Esophagus muscularis mucosa (tissue), 4 donors: ENCODE results near the gene POLR3E. TPM values are rescaled to one million over a fixed set of nuclear protein-coding genes. Genes with fewer than 3 reads are reported as not detected.

Experiments used
- DNase-seq: peaks from one replicate; pipeline ENCODE4 v3.0.0-alpha.2; 2017; ENCODE audit errors: extremely low spot score
- H3K27ac ChIP-seq, 4 donors: fragments of 200-600 bp; sonication (generic); replicated peaks in 1 of 4; 1 replicate in 3 of 4; 2 replicates in 1 of 4; pipeline ENCODE4 v1.5.1; 2016 to 2019; ENCODE audit warnings: mild to moderate bottlenecking in 1 of 4
- H3K27me3 ChIP-seq, 4 donors: fragments of 200-600 bp; sonication (generic); one replicate each; pipeline versions ENCODE4 v1.5.1 to v1.6.0; 2016 to 2019
- H3K36me3 ChIP-seq, 4 donors: fragments of 200-600 bp; sonication (generic); one replicate each; pipeline ENCODE4 v1.5.1; 2016 to 2019
- H3K4me1 ChIP-seq, 4 donors: fragments of 200-600 bp; sonication (generic); one replicate each; pipeline ENCODE4 v1.5.1; 2016 to 2019
- H3K4me3 ChIP-seq, 4 donors: fragments of 200-600 bp; sonication (generic); 1 replicate in 2 of 4; 2 replicates in 2 of 4; pipeline ENCODE4 v1.5.1; 2016 to 2019; ENCODE audit warnings: mild to moderate bottlenecking in 4 of 4, moderate library complexity in 1 of 4
- H3K9me3 ChIP-seq, 4 donors: fragments of 200-600 bp; sonication (generic); 1 replicate in 3 of 4; 2 replicates in 1 of 4; pipeline ENCODE4 v1.5.1; 2016 to 2019
- CTCF ChIP-seq, 3 experiments: fragments of 200-600 bp in 2 of 3; fragments of 450-650 bp in 1 of 3; sonication (generic) in 2 of 3; IDR thresholded peaks; one replicate each; pipeline ENCODE4 v1.5.1; 2017 to 2019; ENCODE audit warnings: antibody characterized with exemption in 3 of 3, mild to moderate bottlenecking in 2 of 3, moderate library complexity in 1 of 3
- EP300 ChIP-seq: sonication (generic); formaldehyde crosslinking; IDR thresholded peaks from one replicate; pipeline ENCODE4 v1.6.1; 2017; ENCODE audit warnings: antibody characterized with exemption
- POLR2A ChIP-seq: fragments of 450-650 bp; IDR thresholded peaks from one replicate; pipeline ENCODE4 v1.6.1; 2017; ENCODE audit warnings: antibody characterized with exemption, moderate library complexity, mild to moderate bottlenecking, low read depth
- POLR2AphosphoS5 ChIP-seq, 2 donors: sonication (generic); formaldehyde crosslinking; IDR thresholded peaks; one replicate each; pipeline ENCODE4 v1.6.1; 2017; ENCODE audit warnings: antibody characterized with exemption in 2 of 2
- WGBS: methylation state at CpG from one replicate; pipeline ENCODE4 v1.1.5; 2018; 5-methylcytosine and 5-hydroxymethylcytosine counted together
- intact Hi-C: fragments of 100-400 bp; cut with DNase I; formaldehyde crosslinking; loops from one replicate; pipeline ENCODE4 v1.15.1; 2023
- total RNA-seq, 4 donors: library from RNA; depleted of rRNA; stranded (reverse); fragments of >200 nt; gene quantifications; one replicate each; pipeline versions ENCODE4 v1.1.0 to v1.2.1, GENCODE V29; 2016

The POLR3E gene
- total RNA-seq, 4 donors from 2014 or later: 39.9 to 50.7 (median 49.0) TPM

- Histone ChIP-seq H3K9me3 (no peaks in the 10 kb centered on the region), H3K36me3 (peaks cover 28 to 98% (median 90%) of the 10 kb centered on the region in 4 donors), H3K27ac (no peak overlapping the region), H3K27me3 (no peaks in the 10 kb centered on the region), H3K4me1 (peaks cover 5 to 8% (median 6%) of the 10 kb centered on the region in 4 donors), H3K4me3 (no peak overlapping the region)
- TF ChIP-seq POLR2A: no peak
- no peak for TF ChIP-seq EP300
- TF ChIP-seq POLR2AphosphoS5 (IDR thresholded peaks at IDR 0.05): no peak
- TF ChIP-seq CTCF (IDR thresholded peaks at IDR 0.05): no peak
- intact Hi-C loops: no loop called here
- DNase-seq: no peak
- WGBS: 80% methylated on average over 8 of the region's 17 CpGs
Measured at GRCh38 chr16:22317001-22317530, 19.9 kb downstream of the POLR3E start.

GRCh38 chr16:22317625-22318024 is 20.4 kb downstream of the POLR3E start:
- H3K4me3 ChIP-seq: no peak overlapping the region
- DNase-seq: no peak
- H3K9me3 ChIP-seq: no peaks in the 10 kb centered on the region
- no peak overlapping the region for H3K27ac ChIP-seq
- intact Hi-C loops: no loop called here
- 92% methylated on average over 5 of the region's 6 CpGs for WGBS
- peaks cover 5 to 8% (median 6%) of the 10 kb centered on the region in 4 donors for H3K4me1 ChIP-seq
- no peaks in the 10 kb centered on the region for H3K27me3 ChIP-seq
- H3K36me3 ChIP-seq: peaks cover 28 to 98% (median 88%) of the 10 kb centered on the region in 4 donors
- no peak for TF ChIP-seq CTCF (IDR thresholded peaks at IDR 0.05)
- TF ChIP-seq POLR2A: no peak
- no peak for TF ChIP-seq EP300
- no peak for TF ChIP-seq POLR2AphosphoS5 (IDR thresholded peaks at IDR 0.05)

- Histone ChIP-seq H3K4me3 (no peak overlapping the region), H3K27me3 (no peaks in the 10 kb centered on the region), H3K36me3 (peaks cover 25 to 98% (median 88%) of the 10 kb centered on the region in 4 donors), H3K9me3 (no peaks in the 10 kb centered on the region), H3K4me1 (peaks cover 5 to 8% (median 6%) of the 10 kb centered on the region in 4 donors), H3K27ac (no peak overlapping the region)
- peak; percentile 55 to 66 (median 56) for TF ChIP-seq CTCF (IDR thresholded peaks at IDR 0.05)
- TF ChIP-seq EP300: no peak
- DNase-seq: no peak
- WGBS: 75% methylated on average over 18 of the region's 18 CpGs
- intact Hi-C loops: no loop called here
Measured at GRCh38 chr16:22318690-22319358, 21.6 kb downstream of the POLR3E start.

- intact Hi-C loops: no loop called here
- no peak for TF ChIP-seq POLR2A
- TF ChIP-seq EP300: no peak
- no peak for TF ChIP-seq POLR2AphosphoS5 (IDR thresholded peaks at IDR 0.05)
- TF ChIP-seq CTCF (IDR thresholded peaks at IDR 0.05): no peak
- WGBS: 70% methylated on average over 13 of the region's 13 CpGs
- H3K9me3 ChIP-seq: no peaks in the 10 kb centered on the region
- no peaks in the 10 kb centered on the region for H3K27me3 ChIP-seq
- no peak overlapping the region for H3K27ac ChIP-seq
- DNase-seq: no peak
- no peak overlapping the region for H3K4me3 ChIP-seq
- H3K4me1 ChIP-seq: peaks cover 5 to 8% (median 6%) of the 10 kb centered on the region in 4 donors
- peaks cover 37 to 99% (median 88%) of the 10 kb centered on the region in 4 donors for H3K36me3 ChIP-seq
Measured at GRCh38 chr16:22320572-22321339, 23.5 kb downstream of the POLR3E start.
